Keratinocyte (primary cell): Measurements from ENCODE around the gene GNAT3. TPM values are rescaled to one million over a fixed set of nuclear protein-coding genes. Genes with fewer than 3 reads are reported as not detected.

Experiments used
- DNase-seq: peaks from one replicate; pipeline ENCODE4 v3.0.0-alpha.2; 2011; ENCODE audit warnings: low read depth, missing footprints, low spot score
- FAIRE-seq: peaks from 2 replicates; lab custom pipeline; 2011; peaks lifted over from hg19 to GRCh38; lab: Jason Lieb, UNC
- H2AFZ ChIP-seq: 2 replicates; pipeline ENCODE4 v1.6.0; 2012; ENCODE audit warnings: low read length, control low read depth, inconsistent platforms; ENCODE audit not compliant: control insufficient read depth
- H3K27ac ChIP-seq: 2 replicates; pipeline ENCODE4 v1.5.1; 2011; ENCODE audit warnings: low read length; ENCODE audit not compliant: control insufficient read depth, insufficient read depth
- H3K27me3 ChIP-seq: 3 replicates; pipeline ENCODE4 v1.6.0; 2011; ENCODE audit warnings: low read length; ENCODE audit not compliant: control insufficient read depth, insufficient read depth; ENCODE audit errors: extremely low read depth
- H3K36me3 ChIP-seq, 2 experiments: 2 replicates in 1 of 2; 3 replicates in 1 of 2; pipeline ENCODE4 v1.5.1; 2011; ENCODE audit warnings: low read length in 2 of 2, mild to moderate bottlenecking in 1 of 2; ENCODE audit not compliant: control insufficient read depth in 2 of 2, insufficient read depth in 2 of 2; ENCODE audit errors: extremely low read depth in 1 of 2
- H3K4me1 ChIP-seq: 3 replicates; pipeline ENCODE4 v1.5.1; 2011; ENCODE audit warnings: low read length; ENCODE audit not compliant: control insufficient read depth, insufficient read depth; ENCODE audit errors: extremely low read depth
- H3K4me2 ChIP-seq: 3 replicates; pipeline ENCODE4 v1.6.0; 2011; ENCODE audit warnings: low read depth, low read length; ENCODE audit not compliant: control insufficient read depth, insufficient read depth; ENCODE audit errors: extremely low read depth
- H3K4me3 ChIP-seq, 3 experiments: fragments of 200-600 bp in 1 of 3; sonication (generic) in 1 of 3; 2 replicates in 2 of 3; 3 replicates in 1 of 3; pipeline ENCODE4 v1.5.1; 2011 to 2016; ENCODE audit warnings: low read length in 3 of 3, mild to moderate bottlenecking in 3 of 3, control low read depth in 2 of 3, inconsistent platforms in 1 of 3, low read depth in 1 of 3, mixed read lengths in 1 of 3, mixed run types in 1 of 3, moderate library complexity in 1 of 3; ENCODE audit not compliant: control insufficient read depth in 2 of 3, insufficient read depth in 2 of 3; ENCODE audit errors: extremely low read depth in 1 of 3
- H3K79me2 ChIP-seq: 2 replicates; pipeline ENCODE4 v1.6.0; 2012; ENCODE audit warnings: low read length; ENCODE audit not compliant: control insufficient read depth, insufficient read depth
- H3K9ac ChIP-seq: 3 replicates; pipeline ENCODE4 v1.6.0; 2011; ENCODE audit warnings: low read length; ENCODE audit not compliant: control insufficient read depth, insufficient read depth; ENCODE audit errors: extremely low read depth
- H3K9me1 ChIP-seq: 3 replicates; pipeline ENCODE4 v1.6.0; 2011; ENCODE audit warnings: low read length; ENCODE audit not compliant: control insufficient read depth, insufficient read depth; ENCODE audit errors: extremely low read depth
- H3K9me3 ChIP-seq: 2 replicates; pipeline ENCODE4 v1.5.1; 2012; ENCODE audit warnings: low read depth, low read length; ENCODE audit not compliant: control insufficient read depth
- H4K20me1 ChIP-seq: 3 replicates; pipeline ENCODE4 v1.6.0; 2011; ENCODE audit warnings: low read length; ENCODE audit not compliant: control insufficient read depth, insufficient read depth; ENCODE audit errors: extremely low read depth
- CTCF ChIP-seq, 3 experiments: IDR thresholded peaks in 1 of 3; conservative IDR thresholded peaks in 1 of 3; optimal IDR thresholded peaks in 1 of 3; 2 replicates in 2 of 3; 3 replicates in 1 of 3; pipeline versions ENCODE3 to v1.5.1; 2011; ENCODE audit warnings: low read length in 3 of 3, mild to moderate bottlenecking in 3 of 3, moderate library complexity in 2 of 3, control low read depth in 1 of 3, inconsistent platforms in 1 of 3; ENCODE audit not compliant: insufficient read depth in 2 of 3; ENCODE audit errors: extremely low read depth in 1 of 3
- EZH2 ChIP-seq: IDR thresholded peaks from one replicate; pipeline ENCODE4 v1.6.1; 2012; ENCODE audit warnings: inconsistent platforms, mild to moderate bottlenecking, low read length, moderate library complexity
- dilution Hi-C: fragments of 300-500 bp; cut with MboI; formaldehyde crosslinking; loops from one replicate; pipeline ENCODE4 v1.7.0; 2020; ENCODE audit warnings: low sequenced_read_pairs; ENCODE audit not compliant: extremely low pct_ligation_motif_present
- polyA plus RNA-seq, 5 experiments: library from polyadenylated mRNA; depleted of rRNA in 3 of 5; stranded (reverse) in 3 of 5; stranded (forward) in 1 of 5; unstranded in 1 of 5; fragments of >200 nt; gene quantifications; 1 replicate in 1 of 5; 2 replicates in 3 of 5; 3 replicates in 1 of 5; pipeline versions ENCODE4 v1.2.1 to v1.2.3, GENCODE V29; 2011 to 2012; ENCODE audit warnings: missing spikeins in 2 of 5, low read depth in 1 of 5, low replicate concordance in 1 of 5

The GNAT3 gene
- polyA plus RNA-seq, 1 donor (not counting 4 experiments of a cell fraction or from before 2014, with no cell fraction given), result not detected

GRCh38 chr7:80526472-80526871 is 14.6 kb upstream of the GNAT3 start:
- dilution Hi-C loops, result no loop called here
- H3K4me3 ChIP-seq, result no peak overlapping the region
- H3K27me3 ChIP-seq, result no peaks in the 10 kb centered on the region
- H3K9ac ChIP-seq, result no peak overlapping the region
- no peak for FAIRE-seq
- no peaks in the 10 kb centered on the region for H3K79me2 ChIP-seq
- H2AFZ ChIP-seq, result no peak overlapping the region
- no peaks in the 10 kb centered on the region for H3K9me3 ChIP-seq
- H3K27ac ChIP-seq, result no peak overlapping the region
- no peaks in the 10 kb centered on the region for H4K20me1 ChIP-seq
- no peak for DNase-seq
- H3K4me1 ChIP-seq, result no peaks in the 10 kb centered on the region
- TF ChIP-seq CTCF (optimal IDR thresholded peaks at IDR 0.05 in 1 of 3, IDR thresholded peaks at IDR 0.05 in 1 of 3, conservative IDR thresholded peaks at IDR 0.05 in 1 of 3; ENCODE audit: extremely low read depth in 1 of 3, insufficient read depth in 2 of 3, low read length in 3 of 3) (no peak), EZH2 (no peak)
- no peaks in the 10 kb centered on the region for H3K9me1 ChIP-seq
- H3K36me3 ChIP-seq, result no peaks in the 10 kb centered on the region
- H3K4me2 ChIP-seq, result no peak overlapping the region

GRCh38 chr7:80524693-80525092 is 12.8 kb upstream of the GNAT3 start:
- dilution Hi-C loops, result no loop called here
- H3K27ac ChIP-seq, result no peak overlapping the region
- no peaks in the 10 kb centered on the region for H3K4me1 ChIP-seq
- no peak overlapping the region for H2AFZ ChIP-seq
- H4K20me1 ChIP-seq, result no peaks in the 10 kb centered on the region
- DNase-seq, result no peak
- no peak overlapping the region for H3K9ac ChIP-seq
- H3K9me1 ChIP-seq, result no peaks in the 10 kb centered on the region
- no peaks in the 10 kb centered on the region for H3K79me2 ChIP-seq
- no peaks in the 10 kb centered on the region for H3K36me3 ChIP-seq
- no peak overlapping the region for H3K4me2 ChIP-seq
- H3K4me3 ChIP-seq, result no peak overlapping the region
- no peaks in the 10 kb centered on the region for H3K27me3 ChIP-seq
- H3K9me3 ChIP-seq, result no peaks in the 10 kb centered on the region
- FAIRE-seq, result no peak
- TF ChIP-seq CTCF (optimal IDR thresholded peaks at IDR 0.05 in 1 of 3, IDR thresholded peaks at IDR 0.05 in 1 of 3, conservative IDR thresholded peaks at IDR 0.05 in 1 of 3; ENCODE audit: extremely low read depth in 1 of 3, insufficient read depth in 2 of 3, low read length in 3 of 3), result no peak
- no peak for TF ChIP-seq EZH2
